SU-DHL-6 (cell line): ENCODE results near the gene RNF187.

ENCODE experiments used
- H2AFZ ChIP-seq: fragments of 200-600 bp; sonication (generic); 2 replicates; pipeline ENCODE4 v1.6.1; 2014; ENCODE audit warnings: low read depth, mild to moderate bottlenecking, moderate library complexity, mixed read lengths, antibody characterized with exemption, low read length; ENCODE audit not compliant: severe bottlenecking
- H3F3A ChIP-seq: fragments of 200-600 bp; shearing (Covaris generic); 2 replicates; pipeline ENCODE4 v1.6.0; 2016; ENCODE audit warnings: antibody characterized with exemption, mild to moderate bottlenecking; ENCODE audit not compliant: insufficient read depth
- H3K27ac ChIP-seq: fragments of 200-600 bp; sonication (generic); 2 replicates; pipeline ENCODE4 v1.5.1; 2016; ENCODE audit warnings: low read depth, mild to moderate bottlenecking, low read length, moderate library complexity, mixed read lengths
- H3K27me3 ChIP-seq: fragments of 200-600 bp; sonication (generic), shearing (Covaris generic); 2 replicates; pipeline ENCODE4 v1.6.0; 2014; ENCODE audit warnings: mild to moderate bottlenecking, low read length
- H3K36me3 ChIP-seq: fragments of 200-600 bp; sonication (generic); 2 replicates; pipeline ENCODE4 v1.6.1; 2014; ENCODE audit warnings: mild to moderate bottlenecking, low read length, mixed read lengths
- H3K4me2 ChIP-seq: fragments of 300-600, 200-600 bp; shearing (Covaris generic), sonication (generic); 2 replicates; pipeline ENCODE4 v1.6.0; 2014; ENCODE audit warnings: low read length, low read depth, mild to moderate bottlenecking; ENCODE audit not compliant: poor library complexity, severe bottlenecking
- H3K4me3 ChIP-seq: fragments of 200-600 bp; sonication (generic); 2 replicates; pipeline ENCODE4 v1.5.1; 2014; ENCODE audit warnings: antibody characterized with exemption, low read length, mild to moderate bottlenecking, mixed read lengths; ENCODE audit not compliant: insufficient read depth, poor library complexity, severe bottlenecking
- H3K79me2 ChIP-seq: fragments of 200-600 bp; sonication (generic); 2 replicates; pipeline ENCODE4 v1.6.1; 2014; ENCODE audit warnings: mild to moderate bottlenecking, low read length, moderate library complexity; ENCODE audit not compliant: insufficient read depth
- H3K9ac ChIP-seq: fragments of 200-600 bp; sonication (generic); 2 replicates; pipeline ENCODE4 v1.7.0; 2014; ENCODE audit warnings: mild to moderate bottlenecking, low read length
- H3K9me2 ChIP-seq: fragments of 200-600 bp; sonication (generic); replicated peaks from 2 replicates; pipeline ENCODE4 v1.6.1; 2014; ENCODE audit warnings: low read length; ENCODE audit not compliant: insufficient read depth
- H3K9me3 ChIP-seq: fragments of 200-600 bp; sonication (generic); 2 replicates; pipeline ENCODE4 v1.6.1; 2014; ENCODE audit warnings: low read length, mixed read lengths; ENCODE audit not compliant: insufficient read depth
- H4K20me1 ChIP-seq: fragments of 200-600 bp; sonication (generic); 2 replicates; pipeline ENCODE4 v1.6.1; 2014; ENCODE audit warnings: low read depth, mild to moderate bottlenecking, antibody characterized with exemption, low read length, moderate library complexity, mixed read lengths
- CTCF ChIP-seq: fragments of 200-600 bp; sonication (generic); IDR thresholded peaks from one replicate; pipeline ENCODE4 v1.5.1; 2017; ENCODE audit warnings: antibody characterized with exemption, mild to moderate bottlenecking, low read length, moderate library complexity; ENCODE audit not compliant: insufficient read depth, poor library complexity, severe bottlenecking
- EZH2phosphoT487 ChIP-seq: fragments of 200-600 bp; sonication (generic), shearing (Covaris generic); conservative IDR thresholded peaks from 2 replicates; pipeline ENCODE4 v1.6.1; 2018; ENCODE audit warnings: mild to moderate bottlenecking, antibody characterized with exemption, low read length, moderate library complexity, mixed read lengths

The RNF187 gene

GRCh38 chr1:228486596-228487335, 416 bp upstream of the RNF187 start:
- TF ChIP-seq EZH2phosphoT487 (no peak), CTCF (no peak)
- Histone ChIP-seq H3K9ac (peak overlapping the region; percentile 87), H2AFZ (peak overlapping the region; percentile 95), H3K79me2 (peaks cover 11% of the 10 kb centered on the region; the same call in 1 of the 2 replicates), H3K4me2 (peak overlapping the region; percentile 69), H3K4me3 (peak overlapping the region; percentile 89), H3F3A (no peaks in the 10 kb centered on the region), H3K9me3 (no peaks in the 10 kb centered on the region), H3K9me2 (no peaks in the 10 kb centered on the region), H3K36me3 (no peaks in the 10 kb centered on the region), H3K27ac (peak overlapping the region; percentile 73), H4K20me1 (no peaks in the 10 kb centered on the region), H3K27me3 (no peaks in the 10 kb centered on the region)

- Histone ChIP-seq H3K36me3 (no peaks in the 10 kb centered on the region), H3F3A (no peaks in the 10 kb centered on the region), H3K9me3 (no peaks in the 10 kb centered on the region), H3K27ac (peak overlapping the region; percentile 73), H3K27me3 (no peaks in the 10 kb centered on the region), H3K9me2 (no peaks in the 10 kb centered on the region), H3K9ac (peak overlapping the region; percentile 87), H3K79me2 (peaks cover 11% of the 10 kb centered on the region; the same call in 1 of the 2 replicates), H4K20me1 (no peaks in the 10 kb centered on the region), H2AFZ (no peak overlapping the region), H3K4me3 (peak overlapping the region; percentile 89), H3K4me2 (peak overlapping the region; percentile 69)
- TF ChIP-seq CTCF (no peak), EZH2phosphoT487 (no peak)
These were observed 1.1 kb downstream of the RNF187 start for GRCh38 chr1:228488125-228488817.

- H4K20me1 ChIP-seq, result no peaks in the 10 kb centered on the region
- no peaks in the 10 kb centered on the region for H3K36me3 ChIP-seq
- H3K4me3 ChIP-seq, result no peak overlapping the region
- peaks cover 11% of the 10 kb centered on the region; the same call in 1 of the 2 replicates for H3K79me2 ChIP-seq
- TF ChIP-seq EZH2phosphoT487 (no peak), CTCF (no peak)
- H3K27me3 ChIP-seq, result no peaks in the 10 kb centered on the region
- H3K4me2 ChIP-seq, result peak overlapping the region; percentile 69
- H3K27ac ChIP-seq, result peak overlapping the region; percentile 73; the same call in 1 of the 2 replicates
- H3K9ac ChIP-seq, result peak overlapping the region; percentile 87
- H3F3A ChIP-seq, result no peaks in the 10 kb centered on the region
- no peaks in the 10 kb centered on the region for H3K9me3 ChIP-seq
- no peaks in the 10 kb centered on the region for H3K9me2 ChIP-seq
- H2AFZ ChIP-seq, result no peak overlapping the region
These were observed 1.9 kb downstream of the RNF187 start for GRCh38 chr1:228488818-228489674.
